ENCODE data around the gene PPM1F.
"Not testable (repeated sequence)": the region's sequence is repeated elsewhere in the genome, so short reads cannot be mapped to it uniquely, and the experiment has no call there.

The PPM1F gene

DNA sequence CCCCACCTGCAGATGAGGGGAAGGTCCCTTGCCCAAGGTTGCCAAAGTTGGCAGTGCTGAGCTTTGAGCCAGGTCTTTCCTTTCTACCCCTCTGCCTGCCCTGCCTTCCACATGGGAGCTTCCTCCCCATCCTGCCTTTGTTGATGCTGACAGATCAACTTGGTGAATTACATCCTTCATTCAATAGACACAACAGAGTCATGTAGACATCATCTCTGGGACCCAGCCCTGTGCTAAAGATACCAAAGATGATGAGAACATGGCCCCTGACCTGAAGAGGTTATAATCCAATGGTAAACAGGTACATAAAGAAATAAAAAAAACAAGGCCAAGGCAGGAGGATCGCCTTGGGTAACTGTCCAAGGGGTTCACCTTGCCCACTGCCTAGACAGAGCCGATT lies 42.8 kb downstream of the PPM1F start:
- in situ Hi-C loops (cut with MboI; ENCODE audit: low pct_unique_long_range_greater_than_20kb, low sequenced_read_pairs, unreplicated experiment) = no loop called here
- DNase-seq (ENCODE audit: low spot score) = no peak
- TF ChIP-seq, protein P1, sequence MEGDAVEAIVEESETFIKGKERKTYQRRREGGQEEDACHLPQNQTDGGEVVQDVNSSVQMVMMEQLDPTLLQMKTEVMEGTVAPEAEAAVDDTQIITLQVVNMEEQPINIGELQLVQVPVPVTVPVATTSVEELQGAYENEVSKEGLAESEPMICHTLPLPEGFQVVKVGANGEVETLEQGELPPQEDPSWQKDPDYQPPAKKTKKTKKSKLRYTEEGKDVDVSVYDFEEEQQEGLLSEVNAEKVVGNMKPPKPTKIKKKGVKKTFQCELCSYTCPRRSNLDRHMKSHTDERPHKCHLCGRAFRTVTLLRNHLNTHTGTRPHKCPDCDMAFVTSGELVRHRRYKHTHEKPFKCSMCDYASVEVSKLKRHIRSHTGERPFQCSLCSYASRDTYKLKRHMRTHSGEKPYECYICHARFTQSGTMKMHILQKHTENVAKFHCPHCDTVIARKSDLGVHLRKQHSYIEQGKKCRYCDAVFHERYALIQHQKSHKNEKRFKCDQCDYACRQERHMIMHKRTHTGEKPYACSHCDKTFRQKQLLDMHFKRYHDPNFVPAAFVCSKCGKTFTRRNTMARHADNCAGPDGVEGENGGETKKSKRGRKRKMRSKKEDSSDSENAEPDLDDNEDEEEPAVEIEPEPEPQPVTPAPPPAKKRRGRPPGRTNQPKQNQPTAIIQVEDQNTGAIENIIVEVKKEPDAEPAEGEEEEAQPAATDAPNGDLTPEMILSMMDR (IDR thresholded peaks at IDR 0.05; ENCODE audit: extremely low read depth, insufficient read depth, missing control alignments) = no peak

- in situ Hi-C loops (cut with MboI; ENCODE audit: low pct_unique_long_range_greater_than_20kb, low sequenced_read_pairs, unreplicated experiment) = no loop called here
- no peak for DNase-seq (ENCODE audit: low spot score)
These were observed 44.8 kb downstream of the PPM1F start for GRCh38 chr22:21907638-21908522.

GRCh38 chr22:21905234-21905633 lies 47.4 kb downstream of the PPM1F start:
- in situ Hi-C loops (cut with MboI; ENCODE audit: low pct_unique_long_range_greater_than_20kb, low sequenced_read_pairs, unreplicated experiment); DNase-seq (ENCODE audit: low spot score): not testable (repeated sequence)

More at GRCh38 chr22:21907638-21908522, 44.8 kb downstream of the PPM1F start:
- TF ChIP-seq, protein P1 (IDR thresholded peaks at IDR 0.05; ENCODE audit: extremely low read depth, insufficient read depth, missing control alignments) = no peak

GRCh38 chr22:21904250-21904789 lies 48.3 kb downstream of the PPM1F start:
- TF ChIP-seq, protein P1 (IDR thresholded peaks at IDR 0.05; ENCODE audit: extremely low read depth, insufficient read depth, missing control alignments) = no peak
- peak; percentile 5 for DNase-seq (ENCODE audit: low spot score)
- in situ Hi-C loops (cut with MboI; ENCODE audit: low pct_unique_long_range_greater_than_20kb, low sequenced_read_pairs, unreplicated experiment) = no loop called here

GRCh38 chr22:21903283-21903682 lies 49.4 kb downstream of the PPM1F start:
- no peak for DNase-seq (ENCODE audit: low spot score)
- TF ChIP-seq, protein P1 (IDR thresholded peaks at IDR 0.05; ENCODE audit: extremely low read depth, insufficient read depth, missing control alignments) = no peak
- in situ Hi-C loops (cut with MboI; ENCODE audit: low pct_unique_long_range_greater_than_20kb, low sequenced_read_pairs, unreplicated experiment) = no loop called here

- peak; percentile 60 for DNase-seq (ENCODE audit: low spot score)
- in situ Hi-C loops (cut with MboI; ENCODE audit: low pct_unique_long_range_greater_than_20kb, low sequenced_read_pairs, unreplicated experiment) = no loop called here
- TF ChIP-seq, protein P1 (IDR thresholded peaks at IDR 0.05; ENCODE audit: extremely low read depth, insufficient read depth, missing control alignments) = no peak
These were observed 50.2 kb downstream of the PPM1F start for GRCh38 chr22:21902296-21903087.
